Measurements from ENCODE around the gene NUP210.

- TF ChIP-seq POLR2AphosphoS5 (IDR thresholded peaks at IDR 0.05; ENCODE audit: low read depth, low read length) (no peak), REST (IDR thresholded peaks at IDR 0.05; ENCODE audit: insufficient read depth in 1 of 2, low read depth in 2 of 2, low read length in 2 of 2) (no peak)
Observed at GRCh38 chr3:13379201-13379830, 40.8 kb downstream of the NUP210 start.

All from PFSK-1 (cell line).